NCI-H2227 treated with DMSO at 0.1 percent for 48 hours (cell line): ENCODE data around the gene NAE1.
"Not testable (repeated sequence)": the region's sequence is repeated elsewhere in the genome, so short reads cannot be mapped to it uniquely, and the experiment has no call there.

Source experiments
- DNase-seq: peaks from one replicate; lab custom pipeline; 2025; lab: John Stamatoyannopoulos, UW

Gene NAE1

DNA sequence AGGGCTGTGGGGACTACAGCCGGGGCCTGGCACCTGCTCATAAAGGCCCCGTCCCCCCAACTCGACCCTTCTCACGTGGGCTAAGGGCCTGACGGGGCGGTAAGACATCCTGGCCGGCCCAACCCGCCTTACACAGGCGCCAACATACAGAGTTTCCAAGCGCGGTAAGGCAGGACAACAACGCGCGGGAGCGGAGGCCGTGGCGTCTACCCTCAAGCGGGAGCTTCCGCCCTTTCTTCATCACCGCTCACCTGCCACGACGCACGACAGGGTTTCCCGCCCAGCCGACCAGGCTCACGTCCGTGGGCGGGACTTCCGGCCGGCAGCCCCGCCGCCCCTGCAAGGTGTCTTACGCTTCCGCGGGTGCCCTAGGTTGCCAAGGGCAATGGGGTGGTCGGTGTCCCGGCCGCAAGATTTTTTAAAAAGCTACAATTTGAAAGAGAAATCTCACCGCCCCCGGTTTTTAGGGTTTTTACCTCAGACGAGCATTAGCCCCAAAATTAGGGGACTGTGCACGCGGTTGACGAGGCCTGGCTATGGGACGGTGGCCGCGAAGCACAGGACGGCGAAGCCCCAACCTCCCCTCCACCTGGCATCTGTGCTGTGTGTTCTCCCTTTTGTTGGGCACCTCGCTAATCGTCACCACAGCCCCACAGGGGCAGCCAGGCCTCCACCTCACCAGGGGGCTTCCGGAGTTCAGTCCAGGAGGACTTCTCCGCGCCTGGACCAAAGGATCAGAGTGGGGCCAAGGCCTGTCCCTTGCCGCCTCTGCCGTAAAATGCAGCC is 29.3 kb downstream of the NAE1 start, which contains the start of gene TERB1:
Gene TERB1, minus strand, starts transcription at position 265 of the 786 bp plus-strand sequence. CDS start 4,786 bp downstream, outside the sequence.
- DNase-seq = no peak

DNA sequence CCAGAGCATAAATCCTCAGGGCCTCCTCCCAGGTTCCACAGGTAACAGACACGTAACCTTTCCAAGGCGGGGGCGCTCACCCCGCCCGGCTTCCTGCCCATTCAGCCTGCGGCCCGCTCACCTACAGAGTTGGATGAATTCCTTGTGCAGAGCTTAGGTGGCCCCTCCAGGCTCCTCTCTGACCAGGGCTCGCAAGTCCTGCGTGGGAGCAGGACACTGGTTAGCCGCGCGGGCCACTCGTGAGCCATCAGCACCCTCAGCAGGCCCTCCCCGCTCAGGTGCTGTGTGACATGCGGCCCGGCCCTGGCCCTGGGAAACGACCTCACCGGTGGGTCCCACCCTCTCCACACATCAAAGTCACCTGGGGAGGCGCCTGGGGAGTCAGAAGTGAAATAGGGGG is 29.9 kb downstream of the NAE1 start:
- DNase-seq = no peak

DNA sequence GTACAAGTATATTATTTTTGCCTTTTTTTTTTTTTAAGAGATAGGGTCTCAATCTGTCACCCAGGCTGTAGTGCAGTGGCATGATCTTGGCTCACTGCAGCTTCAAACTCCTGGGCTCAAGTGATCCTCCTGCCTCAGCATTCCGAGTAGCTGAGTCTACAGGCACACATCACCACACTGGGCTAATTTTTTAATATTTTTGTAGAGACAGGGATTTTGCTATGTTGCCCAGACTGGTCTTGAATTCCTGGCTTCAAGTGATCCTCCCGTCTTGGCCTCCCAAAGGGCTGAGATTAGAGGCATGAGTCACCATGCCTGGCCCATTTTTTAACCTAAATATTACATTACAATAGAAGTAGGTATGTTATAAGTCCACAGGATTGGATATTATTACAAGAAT is 32.6 kb downstream of the NAE1 start:
- no peak for DNase-seq

DNA sequence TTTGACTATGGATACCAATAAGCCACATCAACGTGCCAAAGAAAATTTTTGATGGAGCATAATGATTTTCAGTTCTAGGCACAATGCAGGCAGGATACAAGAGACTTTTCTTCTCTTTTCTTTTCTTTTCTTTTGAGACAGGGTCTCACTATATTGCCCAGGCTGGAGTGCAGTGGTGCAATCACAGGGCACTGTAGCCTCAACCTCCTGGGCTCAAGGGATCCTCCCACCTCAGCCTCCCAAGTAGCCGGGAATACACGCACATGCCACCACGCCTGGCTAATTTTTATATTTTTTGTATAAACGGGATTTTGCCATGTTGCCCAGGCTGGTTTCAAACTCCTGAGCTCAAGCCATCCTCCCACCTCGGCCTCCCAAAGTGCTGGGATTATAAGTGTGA is 36.8 kb downstream of the NAE1 start:
- DNase-seq = not testable (repeated sequence)

DNA sequence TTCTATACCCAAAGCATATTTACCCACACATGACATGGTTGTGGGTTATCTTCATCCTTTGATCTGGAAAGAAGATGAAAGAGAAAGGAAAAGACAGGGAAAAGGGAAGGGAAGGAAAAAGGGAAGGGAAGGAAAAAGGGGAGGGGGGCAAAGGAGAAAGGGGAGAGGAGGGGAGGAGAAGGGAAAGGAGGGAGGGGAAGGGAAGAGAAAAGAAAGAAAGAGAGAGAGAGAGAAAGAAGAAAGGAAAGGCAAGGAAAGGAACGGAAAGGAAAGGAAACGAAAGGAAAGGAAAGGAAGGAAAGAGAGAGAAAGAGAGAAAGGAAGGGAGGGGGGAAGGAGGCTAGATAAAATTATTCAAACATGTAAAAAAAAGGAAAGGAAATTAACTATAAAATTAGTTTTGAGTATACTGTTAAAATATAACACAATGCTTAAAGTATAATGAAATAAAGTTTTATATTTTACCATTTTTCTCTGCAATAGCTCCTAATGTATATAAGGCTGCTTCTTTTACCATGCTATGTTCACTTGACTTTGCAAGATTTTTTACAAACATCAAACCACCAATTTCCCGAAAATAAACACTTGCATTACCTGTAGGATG is 40.5 kb downstream of the NAE1 start:
- no peak for DNase-seq

DNA sequence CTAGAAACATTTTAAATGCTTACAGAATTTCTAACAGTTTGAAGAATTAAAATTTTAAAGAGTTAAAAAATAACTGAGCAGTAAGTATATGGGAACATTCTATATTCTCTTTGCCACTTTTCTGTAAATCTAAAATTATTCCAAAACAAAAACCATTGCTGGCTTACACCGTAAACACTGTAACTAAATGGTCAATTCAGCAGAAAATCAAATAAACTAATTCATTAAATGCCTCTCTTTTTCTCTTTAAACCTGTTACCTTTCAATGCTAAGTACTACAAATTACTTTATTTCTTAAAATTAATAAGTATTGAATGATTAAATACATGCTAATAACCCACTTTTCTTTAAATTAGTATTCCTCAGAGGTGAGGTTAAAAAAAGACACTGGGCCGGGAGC is 43.3 kb downstream of the NAE1 start:
- no peak for DNase-seq

DNA sequence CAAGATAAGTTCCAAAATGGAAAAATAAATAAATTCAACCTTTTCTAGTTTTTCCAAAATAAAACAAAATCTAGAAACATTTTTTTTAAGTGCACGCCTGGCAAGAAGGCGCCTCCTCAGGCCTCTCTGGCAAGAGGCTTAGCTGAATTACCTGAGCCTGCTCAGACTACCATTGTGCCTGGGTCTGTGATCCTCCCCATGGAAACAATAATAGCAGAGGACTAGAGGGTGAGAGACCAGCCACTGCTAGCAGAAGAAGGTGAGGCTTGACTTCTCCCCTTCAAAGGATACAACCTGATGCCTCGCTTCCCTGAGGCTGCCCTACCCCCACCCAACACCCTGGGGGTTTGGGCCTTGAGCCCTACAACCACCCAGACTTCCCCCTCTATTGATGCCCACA is 44.2 kb downstream of the NAE1 start:
- DNase-seq = no peak

DNA sequence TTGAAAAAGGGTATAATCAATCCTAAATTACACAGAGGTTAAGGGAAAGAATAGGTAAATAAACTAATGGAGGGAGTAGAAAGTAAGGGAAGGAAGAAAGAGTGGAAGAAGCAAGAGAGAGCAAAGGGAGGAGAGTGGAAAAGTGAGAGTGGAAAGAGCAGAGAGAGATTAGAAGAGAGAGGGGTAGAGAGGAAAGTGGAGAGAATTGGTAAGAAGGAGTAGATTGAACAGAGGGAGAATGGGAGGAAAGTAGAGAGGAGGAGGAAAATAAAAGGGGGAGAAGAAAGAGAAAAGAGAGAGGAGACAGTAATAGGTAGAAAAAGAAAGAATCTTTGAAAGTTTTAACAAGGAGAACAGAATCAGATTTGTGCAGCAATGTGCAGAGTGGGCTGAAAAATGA is 54.3 kb downstream of the NAE1 start:
- DNase-seq = no peak

DNA sequence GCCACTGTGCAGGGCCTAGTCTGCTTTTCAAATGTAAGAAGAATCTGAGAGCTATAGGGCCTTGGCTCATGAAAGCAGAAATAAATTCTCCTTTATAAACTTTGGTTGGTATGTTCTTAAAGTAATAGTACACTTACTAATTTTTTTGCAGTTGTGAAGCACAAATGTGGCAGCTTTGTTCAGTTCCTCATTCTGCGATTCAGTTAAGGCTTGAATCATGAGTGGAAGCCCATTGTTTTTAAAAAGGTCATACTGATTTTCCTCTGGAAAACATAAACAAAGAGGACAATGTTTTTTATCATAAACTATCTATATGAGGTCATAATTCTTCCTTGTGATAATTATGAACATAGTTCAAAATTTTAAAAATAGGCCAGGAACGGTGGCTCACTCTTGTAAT is 55.8 kb downstream of the NAE1 start:
- no peak for DNase-seq

DNA sequence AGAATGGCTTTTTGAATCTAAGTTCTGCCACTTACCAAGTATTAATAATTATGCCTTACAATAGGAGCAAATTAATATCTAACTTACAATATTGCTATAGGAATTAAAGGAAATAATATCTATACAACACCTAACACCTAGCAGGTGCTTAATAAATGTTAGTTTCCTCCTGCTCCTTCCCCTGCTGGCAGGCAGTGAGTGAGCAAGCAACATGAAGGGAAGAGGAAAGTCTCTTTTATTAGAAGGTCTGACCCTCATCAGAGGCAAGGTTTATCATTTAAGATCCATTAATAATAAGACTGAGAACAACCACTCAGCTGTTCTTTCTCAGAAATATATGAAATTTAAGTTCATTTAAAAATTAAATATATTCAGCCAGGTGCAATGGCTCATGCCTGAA is 72.7 kb downstream of the NAE1 start:
- DNase-seq = no peak

DNA sequence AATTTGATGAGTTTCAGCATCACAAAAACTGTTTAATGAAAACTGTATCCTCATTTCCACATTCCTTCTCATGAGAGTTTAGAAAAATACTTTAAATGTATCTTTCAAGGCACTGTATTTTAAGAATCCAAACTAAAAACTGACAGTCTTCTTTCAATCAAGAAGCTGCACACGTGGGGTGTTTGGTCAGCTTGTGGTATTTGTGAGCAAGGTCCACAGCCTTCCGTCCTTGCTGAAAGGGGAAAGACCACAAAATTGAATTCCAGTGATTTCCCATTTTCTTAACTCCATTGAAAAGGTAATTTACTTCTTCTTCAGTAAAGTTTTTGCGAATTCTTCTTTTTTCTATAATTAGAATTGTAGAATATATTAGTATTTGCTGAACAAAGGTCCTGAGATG is 76.0 kb downstream of the NAE1 start:
- no peak for DNase-seq

DNA sequence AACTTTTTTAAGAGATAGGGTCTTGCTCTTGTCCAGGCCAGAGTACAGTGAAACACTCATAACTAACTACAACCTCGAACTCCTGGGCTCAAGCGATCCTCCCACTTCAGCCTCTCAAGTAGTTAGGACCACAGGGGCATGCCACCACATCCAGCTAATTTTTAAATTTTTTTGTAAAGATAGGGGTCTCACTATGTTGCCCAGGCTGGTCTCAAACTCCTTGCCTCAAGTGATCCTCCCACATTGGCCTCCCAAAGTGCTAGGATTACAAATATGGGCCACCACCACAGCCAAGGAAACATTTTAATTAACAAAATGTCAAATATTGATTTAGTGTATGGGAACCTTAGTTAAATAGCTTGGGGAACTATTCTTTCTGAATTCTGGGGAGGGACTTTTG is 76.6 kb downstream of the NAE1 start:
- no peak for DNase-seq

DNA sequence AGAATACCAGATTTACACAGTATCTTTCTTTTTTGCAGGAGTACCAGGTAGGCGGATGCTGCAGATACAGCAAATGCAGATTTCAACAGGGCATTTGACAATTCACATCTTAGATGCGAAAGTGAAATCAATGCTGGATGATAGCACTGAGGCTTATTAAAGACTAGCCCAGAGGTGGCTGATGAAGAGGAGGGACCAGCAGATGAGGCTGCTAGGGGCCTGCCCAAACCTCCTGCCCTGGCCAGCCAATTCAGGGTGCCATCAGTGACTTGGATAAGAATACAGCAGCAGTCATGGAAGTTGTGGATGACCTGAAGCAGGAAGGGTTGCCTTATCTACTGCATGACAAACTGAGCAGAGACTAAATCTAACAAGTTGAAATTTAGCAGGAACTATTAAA is 77.8 kb downstream of the NAE1 start:
- DNase-seq = no peak
